Neural cell (in vitro differentiated cells): ENCODE data around the gene ANTXR2. TPM values are rescaled to one million over a fixed set of nuclear protein-coding genes. Genes with fewer than 3 reads are reported as not detected.

Source experiments
- H2AFZ ChIP-seq: fragments of 200-600, 300-800 bp; sonication (generic), shearing (Covaris generic); 2 replicates; pipeline ENCODE4 v1.6.0; 2014; ENCODE audit warnings: low read depth, mild to moderate bottlenecking, antibody characterized with exemption, low read length, moderate library complexity
- H3F3A ChIP-seq: fragments of 200-600 bp; shearing (Covaris generic); 2 replicates; pipeline ENCODE4 v1.6.1; 2016; ENCODE audit warnings: mild to moderate bottlenecking, moderate library complexity, mixed read lengths, antibody characterized with exemption, low read length; ENCODE audit not compliant: insufficient read depth, poor library complexity, severe bottlenecking
- H3K27ac ChIP-seq: fragments of 200-600, 300-800 bp; sonication (generic), shearing (Covaris generic); 2 replicates; pipeline ENCODE4 v1.5.1; 2014; ENCODE audit warnings: mild to moderate bottlenecking, low read length, moderate library complexity
- H3K27me3 ChIP-seq: fragments of 300-800, 200-600 bp; sonication (generic), shearing (Covaris generic); 2 replicates; pipeline ENCODE4 v1.6.0; 2014; ENCODE audit warnings: mild to moderate bottlenecking, low read depth, low read length, moderate library complexity; ENCODE audit not compliant: insufficient read depth
- H3K36me3 ChIP-seq: fragments of 300-800, 200-600 bp; sonication (generic), shearing (Covaris generic); 2 replicates; pipeline ENCODE4 v1.5.1; 2014; ENCODE audit warnings: mild to moderate bottlenecking, antibody characterized with exemption, low read length, moderate library complexity; ENCODE audit not compliant: insufficient read depth
- H3K4me2 ChIP-seq: fragments of 300-800, 200-600 bp; sonication (generic), shearing (Covaris generic); 2 replicates; pipeline ENCODE4 v1.6.0; 2014; ENCODE audit warnings: mild to moderate bottlenecking, low read length
- H3K4me3 ChIP-seq: fragments of 300-800, 200-600 bp; sonication (generic), shearing (Covaris generic); 2 replicates; pipeline ENCODE4 v1.5.1; 2014; ENCODE audit warnings: mild to moderate bottlenecking, low read length, moderate library complexity
- H3K79me2 ChIP-seq: fragments of 200-600 bp; shearing (Covaris generic); replicated peaks from 2 replicates; pipeline ENCODE4 v1.6.0; 2014; ENCODE audit warnings: mild to moderate bottlenecking, low read length, moderate library complexity; ENCODE audit not compliant: insufficient read depth
- H3K9ac ChIP-seq: fragments of 300-800, 200-600 bp; sonication (generic), shearing (Covaris generic); 2 replicates; pipeline ENCODE4 v1.6.1; 2016; ENCODE audit warnings: mild to moderate bottlenecking, low read length, mixed read lengths
- H3K9me2 ChIP-seq: fragments of 200-600 bp; shearing (Covaris generic); 2 replicates; pipeline ENCODE4 v1.6.1; 2016; ENCODE audit warnings: mild to moderate bottlenecking, low read length, mixed read lengths; ENCODE audit not compliant: insufficient read depth
- H3K9me3 ChIP-seq: fragments of 200-600, 300-800 bp; sonication (generic), shearing (Covaris generic); 2 replicates; pipeline ENCODE4 v1.6.1; 2016; ENCODE audit warnings: mild to moderate bottlenecking, mixed run types, low read length, moderate library complexity, mixed read lengths
- H4K20me1 ChIP-seq: fragments of 200-600 bp; shearing (Covaris generic); 2 replicates; pipeline ENCODE4 v1.6.1; 2016; ENCODE audit warnings: mild to moderate bottlenecking, mixed run types; ENCODE audit not compliant: insufficient read depth
- CTCF ChIP-seq: fragments of 450-650 bp; IDR thresholded peaks from 2 replicates; pipeline ENCODE4 v1.5.1; 2014; ENCODE audit warnings: antibody characterized with exemption, mild to moderate bottlenecking, moderate library complexity; ENCODE audit not compliant: poor library complexity, severe bottlenecking
- EP300 ChIP-seq: fragments of 450-650 bp; conservative IDR thresholded peaks from 2 replicates; pipeline ENCODE4 v1.6.1; 2014; ENCODE audit warnings: antibody characterized with exemption, mild to moderate bottlenecking, moderate library complexity; ENCODE audit not compliant: poor library complexity, severe bottlenecking
- EZH2 ChIP-seq: fragments of 200-600, 300-800 bp; shearing (Covaris generic), sonication (generic); IDR thresholded peaks from 2 replicates; pipeline ENCODE4 v1.6.1; 2014; ENCODE audit warnings: antibody characterized with exemption, low read length, borderline replicate concordance, mild to moderate bottlenecking; ENCODE audit not compliant: insufficient read depth, poor library complexity, severe bottlenecking
- MXI1 ChIP-seq: fragments of 450-650 bp; conservative IDR thresholded peaks from 2 replicates; pipeline ENCODE4 v1.6.1; 2014; ENCODE audit warnings: antibody characterized with exemption, mild to moderate bottlenecking; ENCODE audit not compliant: poor library complexity, severe bottlenecking
- POLR2AphosphoS5 ChIP-seq: IDR thresholded peaks from 2 replicates; pipeline ENCODE4 v1.6.1; 2012
- RAD21 ChIP-seq: fragments of 450-650 bp; conservative IDR thresholded peaks from 2 replicates; pipeline ENCODE4 v1.6.1; 2014; ENCODE audit warnings: antibody characterized with exemption, mild to moderate bottlenecking, moderate library complexity
- REST ChIP-seq: IDR thresholded peaks from 2 replicates; pipeline ENCODE4 v1.6.1; 2012; ENCODE audit warnings: borderline replicate concordance
- SMC3 ChIP-seq: fragments of 450-650 bp; conservative IDR thresholded peaks from 2 replicates; pipeline ENCODE4 v1.6.1; 2014; ENCODE audit warnings: antibody characterized with exemption, mild to moderate bottlenecking, moderate library complexity; ENCODE audit not compliant: poor library complexity
- TAF1 ChIP-seq: IDR thresholded peaks from 2 replicates; pipeline ENCODE4 v1.6.1; 2012; ENCODE audit warnings: low read depth
- polyA plus RNA-seq: library from polyadenylated mRNA; depleted of rRNA; stranded (reverse); fragments of >200 nt; gene quantifications from 2 replicates; pipeline ENCODE4 v1.2.3, GENCODE V29; 2014

ANTXR2 gene
- polyA plus RNA-seq, 1 donor from 2014 or later, result 31.7 TPM

- Histone ChIP-seq H3K9me3 (no peaks in the 10 kb centered on the region), H3K79me2 (no peaks in the 10 kb centered on the region), H3F3A (no peaks in the 10 kb centered on the region), H3K4me3 (no peak overlapping the region), H3K9ac (no peak overlapping the region), H4K20me1 (no peaks in the 10 kb centered on the region), H3K36me3 (peaks cover 4% of the 10 kb centered on the region), H3K27me3 (no peaks in the 10 kb centered on the region), H2AFZ (no peak overlapping the region), H3K9me2 (no peaks in the 10 kb centered on the region), H3K4me2 (no peak overlapping the region), H3K27ac (no peak overlapping the region)
- TF ChIP-seq RAD21, result no peak
- TF ChIP-seq CTCF, result no peak
- no peak for TF ChIP-seq EP300
- TF ChIP-seq POLR2AphosphoS5, result no peak
- no peak for TF ChIP-seq SMC3
- no peak for TF ChIP-seq REST
- TF ChIP-seq TAF1, result no peak
- no peak for TF ChIP-seq MXI1
- no peak for TF ChIP-seq EZH2
Observed at GRCh38 chr4:80033581-80033980, 39.4 kb downstream of the ANTXR2 start.

DNA sequence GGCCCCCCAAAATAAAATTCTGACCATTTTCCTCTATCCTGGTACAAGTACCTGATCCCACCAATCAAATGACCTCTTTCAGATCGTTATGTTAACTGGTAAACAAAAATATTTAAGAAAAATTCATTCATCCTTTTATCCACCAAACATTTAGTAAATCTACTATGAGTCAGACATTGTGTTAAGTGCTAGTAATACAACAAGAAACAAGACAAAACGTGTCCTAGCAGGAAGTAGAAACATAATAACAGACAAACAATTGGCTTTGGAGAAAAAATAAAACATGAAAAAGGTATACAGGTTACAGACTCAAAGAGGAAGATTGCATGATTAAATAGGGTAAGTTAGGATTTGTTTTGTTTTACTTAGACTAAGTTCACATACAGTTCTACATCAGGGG is 43.7 kb downstream of the ANTXR2 start:
- H3K36me3 ChIP-seq, result peaks cover 5% of the 10 kb centered on the region
- H3K4me3 ChIP-seq, result no peak overlapping the region
- no peaks in the 10 kb centered on the region for H3K27me3 ChIP-seq
- no peak overlapping the region for H3K27ac ChIP-seq
- H3K9me3 ChIP-seq, result no peaks in the 10 kb centered on the region
- no peak overlapping the region for H3K9ac ChIP-seq
- no peaks in the 10 kb centered on the region for H3K9me2 ChIP-seq
- H4K20me1 ChIP-seq, result no peaks in the 10 kb centered on the region
- TF ChIP-seq TAF1 (no peak), CTCF (no peak), POLR2AphosphoS5 (no peak), SMC3 (no peak), EP300 (no peak), RAD21 (no peak), EZH2 (no peak), MXI1 (no peak), REST (no peak)
- H3F3A ChIP-seq, result no peaks in the 10 kb centered on the region
- no peak overlapping the region for H2AFZ ChIP-seq
- no peaks in the 10 kb centered on the region for H3K79me2 ChIP-seq
- no peak overlapping the region for H3K4me2 ChIP-seq
